HG03066 (cell line): ENCODE measurements around the gene GUCY1A2.
"Not testable (repeated sequence)": the region's sequence is repeated elsewhere in the genome, so short reads cannot be mapped to it uniquely, and the experiment has no call there.

ENCODE experiments used
- ATAC-seq: cut with Tn5 transposase; IDR thresholded peaks from one replicate; pipeline ENCODE4 v1.9.1; 2021; ENCODE audit warnings: low read depth; ENCODE audit not compliant: unreplicated experiment

Gene GUCY1A2

DNA sequence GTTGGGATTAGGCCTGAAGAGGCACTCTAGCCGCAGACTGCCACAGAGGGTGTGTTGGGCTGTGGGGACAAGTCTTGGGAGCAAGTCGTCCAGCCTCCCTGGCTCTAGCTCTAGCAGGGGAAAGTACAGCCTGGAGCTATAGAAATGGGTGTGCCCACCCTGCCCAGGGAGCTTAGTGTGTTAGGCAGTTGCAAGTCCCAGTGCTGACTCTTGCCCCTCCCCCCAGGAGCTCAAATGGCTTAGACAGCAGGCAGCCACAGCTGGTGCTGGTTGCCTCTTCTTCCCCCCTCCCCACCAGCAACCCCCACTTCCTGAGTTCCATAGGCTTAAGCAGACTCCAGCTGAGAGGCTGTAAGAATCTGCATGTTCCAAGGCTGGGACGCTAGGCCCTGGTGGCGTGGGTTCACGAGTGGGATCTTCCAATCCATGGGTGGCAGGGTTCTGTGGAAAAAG is 61.2 kb downstream of the GUCY1A2 start:
- no peak for ATAC-seq

GRCh38 chr11:106950067-106950491 is 68.2 kb downstream of the GUCY1A2 start:
- no peak for ATAC-seq

DNA sequence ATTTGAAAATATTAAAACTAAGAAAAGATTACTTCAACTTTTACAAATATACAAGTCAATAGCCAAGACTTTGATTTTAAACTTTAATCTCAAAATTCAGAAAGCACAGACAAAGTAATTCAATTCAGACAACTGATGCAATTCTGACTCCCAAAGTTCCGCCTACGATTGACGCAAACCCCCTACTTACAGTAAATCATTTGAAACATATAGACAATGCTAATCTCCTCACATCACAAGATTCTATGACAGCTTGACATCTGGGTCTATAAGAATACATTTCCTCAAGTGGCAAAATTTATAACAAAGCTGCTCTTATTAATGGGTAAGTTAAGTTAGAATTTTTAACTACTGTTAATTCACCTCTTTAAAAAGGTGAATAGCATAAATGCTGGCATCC is 75.2 kb downstream of the GUCY1A2 start:
- no peak for ATAC-seq

- ATAC-seq: no peak
Measured at GRCh38 chr11:106939157-106939556, 79.1 kb downstream of the GUCY1A2 start.

- ATAC-seq: no peak
Measured at GRCh38 chr11:106937111-106937510, 81.2 kb downstream of the GUCY1A2 start.

- no peak for ATAC-seq
Measured at GRCh38 chr11:106925245-106925644, 93.0 kb downstream of the GUCY1A2 start.

DNA sequence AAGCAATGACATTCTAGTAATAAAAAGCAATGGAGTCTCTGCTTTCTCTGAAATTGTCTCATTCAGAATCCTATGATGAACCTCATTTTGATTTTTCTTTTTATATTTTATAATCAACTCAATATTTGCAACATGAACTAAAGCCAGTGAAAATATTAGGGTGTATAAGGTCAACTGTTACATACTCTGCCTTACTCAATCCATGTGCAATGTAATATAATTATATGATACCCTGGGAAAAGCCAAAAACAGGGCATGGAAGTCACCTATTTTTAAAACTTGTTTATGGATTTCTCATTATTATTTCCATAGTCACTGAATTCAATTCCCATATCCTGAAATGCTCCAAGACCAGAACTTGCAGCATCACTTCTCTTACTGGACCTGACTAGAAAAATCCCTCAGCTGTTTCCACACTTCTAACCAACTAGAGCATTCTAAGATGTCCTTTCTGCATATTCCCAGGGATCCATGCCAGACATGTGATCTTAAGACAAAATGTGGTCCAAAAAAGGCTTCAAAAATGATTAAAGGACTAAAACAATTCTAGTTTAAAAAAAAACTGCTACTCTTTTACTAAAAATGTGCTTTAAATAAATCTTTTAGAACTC is 97.3 kb downstream of the GUCY1A2 start:
- no peak for ATAC-seq

- peak; percentile 54 for ATAC-seq
Measured at GRCh38 chr11:106917973-106918372, 100.3 kb downstream of the GUCY1A2 start.

- ATAC-seq: no peak
Measured at GRCh38 chr11:106914409-106914808, 103.9 kb downstream of the GUCY1A2 start.

DNA sequence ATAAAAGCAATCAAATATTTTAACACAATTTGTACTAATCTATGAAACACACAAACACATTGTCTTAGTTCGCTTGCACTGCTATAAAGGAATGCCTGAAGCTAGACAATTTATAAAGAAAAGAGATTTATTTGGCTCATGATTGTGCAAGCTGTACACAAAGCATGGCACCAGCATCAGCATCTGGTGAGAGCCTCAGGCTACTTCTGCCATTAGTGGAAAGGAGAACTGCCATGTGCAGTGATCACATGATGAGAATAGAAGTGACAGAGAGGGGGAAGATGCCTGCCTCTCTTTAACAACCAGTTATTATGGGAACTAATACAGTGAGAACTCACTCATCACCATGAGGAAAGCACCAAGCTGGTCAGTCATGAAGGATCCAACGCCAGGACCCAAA is 105.1 kb downstream of the GUCY1A2 start:
- no peak for ATAC-seq

DNA sequence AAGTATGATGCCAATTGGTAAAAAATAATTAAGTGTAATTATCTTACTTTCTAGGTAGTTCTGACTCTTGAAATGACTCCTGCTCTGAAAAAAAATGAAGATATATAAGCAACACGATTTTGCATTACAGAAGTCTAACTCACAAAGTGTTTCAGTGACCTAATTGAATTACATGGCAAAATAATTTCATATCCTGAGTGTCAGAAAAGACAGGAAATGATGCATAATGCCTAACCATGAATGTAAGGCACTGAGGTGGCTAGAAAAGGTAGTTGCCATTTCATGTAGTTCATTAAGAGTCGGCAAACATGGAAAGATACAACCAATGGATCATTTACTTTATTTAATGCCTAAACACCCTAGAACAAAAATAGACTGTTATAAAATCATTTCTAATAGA is 113.5 kb downstream of the GUCY1A2 start:
- no peak for ATAC-seq

- ATAC-seq: no peak
Measured at GRCh38 chr11:106889718-106890117, 128.6 kb downstream of the GUCY1A2 start.

DNA sequence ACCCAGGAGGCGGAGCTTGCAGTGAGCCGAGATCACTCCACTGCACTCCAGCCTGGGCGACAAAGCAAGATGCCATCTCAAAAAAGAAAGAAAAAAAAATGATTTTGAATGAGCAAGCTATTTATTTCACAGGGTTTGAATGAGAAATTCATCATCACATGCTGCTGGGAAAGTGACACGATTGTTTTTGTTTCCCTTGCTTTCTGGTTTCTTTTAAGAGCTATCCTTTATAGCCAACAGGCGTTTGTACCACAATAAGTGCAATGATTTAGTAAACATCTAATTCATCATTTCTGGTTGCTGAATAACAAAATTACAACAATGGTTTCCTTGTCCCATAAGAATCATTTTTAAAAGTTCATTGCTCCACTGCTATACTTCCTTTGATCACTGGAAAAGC is 129.9 kb downstream of the GUCY1A2 start:
- ATAC-seq: no peak

DNA sequence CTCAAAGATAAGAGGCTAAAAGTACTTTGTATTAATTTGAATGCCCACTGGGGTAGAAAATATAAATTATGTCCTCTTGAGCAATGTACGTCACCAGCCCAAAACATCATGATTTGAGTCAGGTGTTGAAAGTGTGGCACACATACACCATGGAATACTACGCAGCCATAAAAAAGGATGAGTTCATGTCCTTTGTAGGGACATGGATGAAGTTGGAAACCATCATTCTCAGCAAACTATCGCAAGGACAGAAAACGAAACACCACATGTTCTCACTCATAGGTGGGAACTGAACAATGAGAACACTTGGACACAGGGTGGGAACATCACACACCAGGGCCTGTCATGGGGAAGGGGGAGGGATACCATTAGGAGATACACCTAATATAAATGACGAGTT is 134.6 kb downstream of the GUCY1A2 start:
- not testable (repeated sequence) for ATAC-seq

DNA sequence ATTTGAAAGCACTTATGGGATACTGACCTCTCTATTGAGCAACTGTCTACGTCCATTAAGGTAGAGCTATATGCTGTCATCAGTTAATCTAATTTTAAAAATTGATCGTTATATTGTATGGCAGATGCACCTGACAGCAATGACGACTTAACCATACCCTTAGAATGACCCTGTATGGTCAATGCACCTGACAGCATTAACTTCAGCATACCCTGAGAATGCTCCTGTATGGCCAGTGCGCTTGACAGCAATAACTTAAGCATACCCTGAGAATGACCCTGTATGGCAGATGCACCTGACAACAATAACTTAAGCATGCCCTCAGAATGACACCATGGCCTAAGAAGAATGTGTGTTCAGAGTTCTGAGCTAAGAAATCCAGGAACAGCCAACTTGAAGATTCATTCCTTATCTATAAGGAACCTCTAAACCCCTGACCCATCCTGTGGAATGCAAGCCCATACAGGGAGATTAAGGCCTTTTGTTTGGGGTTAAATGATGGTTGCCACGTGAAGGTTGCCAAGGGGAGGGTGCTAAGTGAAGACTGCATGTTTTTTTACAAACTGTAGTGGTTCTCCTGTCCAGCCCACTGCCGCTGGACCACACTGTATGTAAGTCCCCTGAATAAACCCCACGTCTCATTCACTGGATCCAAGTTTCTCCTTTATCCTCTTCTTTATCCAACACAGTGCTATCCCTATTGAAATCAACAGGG is 138.3 kb downstream of the GUCY1A2 start:
- ATAC-seq: no peak

GRCh38 chr11:106879029-106879428 is 139.2 kb downstream of the GUCY1A2 start:
- ATAC-seq: no peak

DNA sequence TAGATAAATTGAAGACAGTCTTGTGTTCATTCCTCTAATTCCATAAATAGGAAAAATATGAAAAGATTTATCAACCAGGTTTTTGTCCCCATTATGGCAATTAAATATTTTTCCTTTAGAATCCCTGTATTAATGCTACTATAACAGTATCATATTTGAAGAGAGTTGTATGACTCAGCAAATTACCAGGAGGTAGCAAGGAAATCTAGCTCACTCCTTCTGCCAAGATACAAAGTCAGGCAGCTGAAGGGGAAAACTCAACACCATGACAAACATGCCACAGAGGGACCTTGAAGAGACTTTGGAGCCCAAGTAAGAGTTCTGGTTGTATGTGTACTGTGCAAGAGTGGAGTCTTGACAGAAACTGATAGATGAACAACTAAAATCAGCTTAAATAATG is 143.3 kb downstream of the GUCY1A2 start:
- ATAC-seq: no peak

DNA sequence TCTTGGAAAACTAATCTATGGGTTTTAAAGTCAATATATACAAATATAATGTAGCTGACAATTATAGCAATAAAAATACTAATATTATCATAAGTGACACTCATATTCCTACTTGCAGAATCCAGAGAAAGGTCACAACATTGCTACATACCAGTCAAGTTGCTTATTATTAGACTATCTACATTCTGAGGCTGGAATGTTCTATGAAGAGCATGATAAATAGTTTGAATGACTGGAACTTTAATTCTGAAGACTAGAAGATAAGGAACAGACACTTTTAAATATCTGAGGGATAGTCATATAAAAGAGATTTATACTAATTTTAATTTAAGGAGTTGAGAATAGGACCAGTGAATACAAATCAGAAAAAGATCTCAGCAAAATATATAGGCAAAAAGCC is 146.0 kb downstream of the GUCY1A2 start:
- ATAC-seq: no peak

- ATAC-seq: no peak
Measured at GRCh38 chr11:106858200-106858599, 160.1 kb downstream of the GUCY1A2 start.

DNA sequence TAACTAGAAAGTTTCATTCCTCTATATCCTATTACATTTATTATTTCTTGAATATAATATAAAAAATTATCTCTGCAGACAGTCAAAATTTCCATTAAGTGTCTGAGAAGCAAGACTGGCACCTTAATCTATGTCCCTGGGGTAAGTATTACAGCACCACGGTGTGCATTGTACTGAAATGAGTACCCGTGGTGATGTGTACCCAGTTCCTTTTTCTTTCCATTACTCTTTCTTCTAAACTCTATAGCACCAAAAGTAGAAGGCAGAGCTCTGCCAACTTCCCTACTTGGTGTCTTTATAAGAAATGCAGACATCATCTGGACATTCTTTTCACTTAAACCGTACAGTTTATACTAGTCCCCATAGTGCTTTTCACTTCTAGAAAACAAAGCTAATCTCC is 161.7 kb downstream of the GUCY1A2 start:
- no peak for ATAC-seq

- ATAC-seq: no peak
Measured at GRCh38 chr11:106854429-106854828, 163.8 kb downstream of the GUCY1A2 start.

DNA sequence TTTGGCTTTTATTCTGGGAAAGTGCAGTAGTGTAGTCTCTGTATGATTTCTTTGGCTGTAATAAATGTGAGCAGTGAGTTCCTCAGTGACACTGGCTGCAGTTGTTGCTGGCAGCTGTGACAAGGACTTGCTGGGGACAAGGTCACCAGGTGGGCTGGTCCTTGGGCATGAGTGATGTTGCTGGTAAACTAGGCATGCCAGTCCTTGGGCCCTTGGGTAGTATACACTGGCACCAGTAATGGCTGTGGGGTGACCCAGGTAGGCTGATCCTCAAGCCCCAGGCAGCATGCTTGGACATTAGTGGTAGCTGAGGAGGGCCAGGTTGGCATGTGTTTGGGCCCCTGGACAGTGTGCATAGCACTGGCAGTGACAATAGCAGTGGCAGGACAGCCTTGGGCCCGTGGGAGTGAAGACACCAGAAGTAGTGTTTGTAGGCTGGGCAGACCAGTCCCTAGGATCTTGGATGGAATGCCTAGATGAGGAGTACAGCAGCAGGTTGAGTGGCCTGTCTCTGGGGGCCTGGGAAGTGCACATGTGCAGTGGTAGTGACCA is 164.3 kb downstream of the GUCY1A2 start:
- ATAC-seq: no peak
